GM21619 (cell line): ENCODE results near the gene ARL4C.

Experiments used
- ATAC-seq: cut with Tn5 transposase; IDR thresholded peaks from one replicate; pipeline ENCODE4 v1.9.1; 2021; ENCODE audit not compliant: unreplicated experiment

Gene ARL4C, protein sequence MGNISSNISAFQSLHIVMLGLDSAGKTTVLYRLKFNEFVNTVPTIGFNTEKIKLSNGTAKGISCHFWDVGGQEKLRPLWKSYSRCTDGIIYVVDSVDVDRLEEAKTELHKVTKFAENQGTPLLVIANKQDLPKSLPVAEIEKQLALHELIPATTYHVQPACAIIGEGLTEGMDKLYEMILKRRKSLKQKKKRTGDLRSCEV

DNA sequence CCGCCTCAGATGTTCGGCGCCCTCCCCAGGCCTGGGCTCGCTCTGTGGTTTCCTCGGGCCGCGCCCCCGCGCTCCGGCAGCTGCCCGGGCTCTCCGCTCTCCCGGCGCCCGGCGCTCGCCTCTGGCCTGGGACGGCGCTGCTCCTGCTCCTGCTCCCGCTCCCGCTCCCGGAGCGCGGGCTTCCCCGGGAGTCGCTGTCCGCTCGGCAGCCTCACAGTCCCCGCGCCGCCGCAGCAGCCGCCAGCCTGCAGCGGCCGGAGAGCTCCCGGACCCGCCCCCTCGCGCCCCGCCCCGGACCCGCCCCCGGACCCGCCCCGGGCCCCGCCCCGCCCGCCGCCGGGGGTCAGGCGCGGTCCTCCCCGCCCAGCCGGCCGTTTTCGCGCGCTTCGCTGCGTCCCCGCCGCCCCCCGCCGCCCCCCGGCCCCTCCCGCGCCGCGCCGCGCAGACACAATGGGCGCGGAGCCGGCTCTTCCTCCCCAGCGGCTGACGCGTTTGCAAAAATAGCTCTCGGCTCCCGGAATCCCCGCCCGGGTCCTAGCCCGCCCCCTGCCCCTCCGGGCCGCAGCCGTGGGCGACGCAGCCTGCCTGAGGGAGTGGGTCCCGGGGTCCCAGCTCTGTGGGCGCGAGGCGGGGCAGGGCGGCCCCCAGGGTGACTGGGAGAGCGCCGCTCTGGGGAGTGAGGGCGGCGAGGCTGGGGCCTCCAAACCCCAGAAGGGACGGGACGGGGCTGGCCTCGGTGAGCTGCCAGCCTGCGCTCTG lies at the start of gene ARL4C:
Gene ARL4C (minus strand): TSS at position 247 of the 759 bp plus-strand sequence. CDS start 495 bp downstream, outside the sequence.
- peak; percentile 52 for ATAC-seq

DNA sequence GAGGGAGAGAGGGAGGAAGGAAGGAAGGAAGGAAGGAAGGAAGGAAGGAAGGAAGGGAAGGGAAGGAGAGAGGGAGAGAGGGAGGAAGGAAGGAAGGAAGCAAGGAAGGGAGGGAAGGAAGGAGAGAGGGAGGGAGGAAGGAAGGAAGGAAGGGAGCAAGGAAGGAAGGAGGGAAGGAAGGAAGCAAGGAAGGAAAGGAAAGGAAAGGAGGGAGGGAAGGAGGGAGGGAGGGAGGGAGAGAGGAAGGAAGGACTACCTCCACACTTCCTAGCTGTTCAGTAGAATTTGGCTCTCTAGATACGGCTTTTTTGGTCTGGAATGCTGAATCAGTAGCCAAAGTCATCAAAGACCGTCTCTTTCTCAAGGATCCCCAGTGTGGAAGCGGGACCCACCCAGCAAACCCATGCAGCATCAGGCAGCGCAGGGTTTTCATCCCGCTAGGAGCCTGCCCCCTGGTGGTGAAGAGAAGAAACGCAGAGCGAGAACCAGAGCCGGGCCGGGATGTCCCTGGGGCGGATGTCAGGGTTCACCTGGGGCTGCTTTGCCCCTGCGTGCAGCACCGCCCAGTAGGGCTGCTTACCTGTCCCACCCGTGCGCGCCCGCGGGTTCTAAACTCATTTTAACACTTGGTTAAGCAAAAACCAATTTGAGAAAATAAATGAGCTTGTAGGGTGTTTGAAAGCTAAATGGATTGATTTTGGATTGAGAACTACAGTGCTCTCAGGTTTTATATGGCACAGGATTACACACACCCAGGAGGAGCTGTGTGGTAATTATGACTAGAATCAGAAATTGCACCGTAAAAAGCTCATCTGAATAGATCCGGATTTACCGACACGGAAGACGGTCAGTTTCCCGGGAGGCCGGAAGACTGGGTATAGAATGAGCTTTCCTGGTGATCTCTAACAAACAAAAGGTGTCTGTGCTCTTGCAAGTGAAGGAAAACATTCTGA lies 48.1 kb upstream of the ARL4C start:
- peak; percentile 65 for ATAC-seq

- no peak for ATAC-seq
Measured at GRCh38 chr2:234542742-234543141, 45.9 kb upstream of the ARL4C start.

- ATAC-seq = no peak
Measured at GRCh38 chr2:234537929-234538328, 41.0 kb upstream of the ARL4C start.

DNA sequence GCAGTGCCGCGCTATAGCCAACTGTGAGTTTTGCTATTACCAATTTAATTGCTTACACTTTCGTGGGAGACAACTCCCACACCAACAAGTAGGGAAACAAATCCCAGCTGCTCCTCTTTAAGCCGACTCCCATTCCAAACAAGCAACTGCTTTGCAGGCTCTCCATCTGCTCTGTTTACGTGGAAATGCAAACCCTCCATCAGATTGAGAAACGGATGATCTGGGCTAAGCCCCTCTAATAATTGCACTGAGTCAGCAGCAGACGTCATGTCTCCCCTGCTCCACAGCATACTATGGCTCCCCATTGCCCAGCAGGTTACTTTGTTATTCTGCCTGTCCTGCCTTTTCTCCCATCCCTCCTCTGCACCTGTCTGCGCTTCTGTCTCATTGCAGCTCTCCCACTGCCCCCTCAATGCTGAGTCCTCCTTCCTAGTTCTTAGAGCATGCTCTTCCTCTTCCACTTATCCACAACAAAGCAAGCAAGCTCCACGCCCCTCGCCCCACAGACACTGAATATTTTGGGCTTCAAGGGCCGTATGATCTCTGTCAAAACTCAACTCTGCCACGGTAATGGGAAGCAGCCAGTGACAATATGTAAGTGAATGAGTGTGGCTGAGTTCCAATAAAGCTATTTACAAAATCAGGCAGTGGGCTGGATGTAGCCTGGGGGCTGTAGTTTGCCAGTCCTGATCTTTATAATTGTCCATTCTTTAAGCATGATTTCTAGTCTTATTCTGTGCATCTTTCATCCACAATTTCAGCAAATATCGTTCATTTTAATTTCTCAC lies 39.5 kb upstream of the ARL4C start:
- no peak for ATAC-seq

GRCh38 chr2:234535464-234535863 lies 38.6 kb upstream of the ARL4C start:
- no peak for ATAC-seq

DNA sequence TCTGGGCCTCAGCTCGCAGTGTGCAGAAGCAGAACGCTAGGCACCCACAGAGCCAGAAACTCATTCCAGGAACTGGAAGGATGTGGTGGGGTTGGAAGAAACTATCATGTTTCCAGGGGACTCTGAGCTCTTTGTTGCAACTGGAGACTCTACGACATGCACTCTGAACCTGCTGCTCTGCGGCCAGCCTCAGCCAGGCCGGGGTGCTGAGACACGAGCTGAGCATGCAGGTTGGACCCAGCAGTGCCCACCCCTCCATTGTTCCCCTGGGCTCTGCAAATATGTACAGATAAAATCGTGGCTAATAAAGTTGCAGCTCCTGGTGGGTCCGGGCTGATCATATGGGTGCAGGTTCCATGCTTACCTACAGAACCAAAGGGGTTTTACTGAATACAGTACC lies 37.6 kb upstream of the ARL4C start:
- no peak for ATAC-seq

DNA sequence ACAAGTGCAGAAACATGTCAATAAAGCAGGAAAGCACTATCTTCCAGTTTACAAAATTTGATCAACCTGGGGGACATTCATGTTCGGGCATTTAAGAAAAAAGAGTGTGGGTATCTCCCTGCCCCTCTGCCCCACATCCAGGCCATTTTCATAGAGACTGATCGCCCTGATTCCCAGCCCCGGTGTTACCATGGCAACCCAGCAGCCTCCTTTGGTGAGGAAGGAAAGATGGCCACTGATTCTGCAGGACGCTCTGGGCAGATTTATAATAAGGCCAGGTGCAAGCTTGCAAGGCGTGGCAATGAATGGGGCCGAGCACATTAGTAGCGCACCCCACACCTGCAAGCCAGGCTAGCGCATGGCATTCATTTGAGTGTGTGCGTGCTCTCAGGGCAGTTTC lies 36.7 kb upstream of the ARL4C start:
- ATAC-seq = no peak

DNA sequence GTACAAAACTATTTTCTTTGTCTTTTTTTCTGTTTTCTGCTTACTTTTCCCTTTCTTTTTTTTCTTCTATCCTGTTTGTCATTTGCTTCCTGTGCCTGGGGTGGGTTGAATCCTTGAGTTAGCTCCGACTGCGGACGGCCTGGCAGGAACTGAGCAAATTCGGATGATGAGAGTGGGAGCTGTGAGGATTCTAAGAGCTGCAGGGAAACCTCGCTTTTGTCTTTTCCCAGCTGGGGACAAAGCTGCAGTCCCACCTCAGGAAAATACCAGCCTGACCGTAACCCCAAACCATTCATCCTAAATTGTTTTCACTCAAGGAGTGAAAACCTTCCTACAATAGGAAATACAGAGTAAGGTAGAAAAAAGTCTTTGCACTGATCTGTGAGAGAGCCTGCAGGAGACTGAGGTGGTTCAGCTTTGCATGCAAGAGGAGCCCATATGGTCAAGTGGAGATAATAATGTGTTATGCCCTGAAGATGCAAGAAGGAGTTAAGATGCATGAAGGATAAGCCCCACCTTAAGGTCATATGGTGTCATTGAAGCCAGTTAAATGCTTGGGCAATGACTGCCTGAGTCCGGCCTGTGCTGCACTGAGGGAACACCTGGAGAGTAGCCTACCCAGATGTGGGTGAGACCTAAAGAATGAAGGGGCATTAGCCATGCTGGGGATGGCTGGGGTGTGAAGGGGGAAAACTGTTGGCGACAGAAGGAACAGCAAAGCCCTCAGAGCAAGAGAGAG lies 31.7 kb upstream of the ARL4C start:
- ATAC-seq = no peak

DNA sequence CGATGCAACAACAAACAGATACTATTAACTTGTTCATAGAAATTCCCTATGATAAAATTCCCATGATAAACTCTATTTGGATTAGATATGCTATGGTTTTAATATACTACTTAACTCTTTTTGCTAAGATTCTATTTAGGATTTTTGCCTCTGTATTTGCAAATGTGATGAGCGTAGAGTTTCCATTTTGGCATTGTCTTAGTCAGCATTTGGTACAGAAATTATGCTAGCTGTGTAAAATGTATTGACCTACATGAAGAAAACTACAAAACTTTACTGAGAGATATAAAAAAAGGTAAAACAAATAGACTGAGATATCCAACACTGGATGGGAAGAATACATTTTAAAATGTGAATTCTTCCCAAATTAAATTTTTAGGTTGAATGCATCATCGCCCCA lies 29.8 kb upstream of the ARL4C start:
- ATAC-seq = no peak

GRCh38 chr2:234521536-234521935 lies 24.7 kb upstream of the ARL4C start:
- ATAC-seq = no peak

DNA sequence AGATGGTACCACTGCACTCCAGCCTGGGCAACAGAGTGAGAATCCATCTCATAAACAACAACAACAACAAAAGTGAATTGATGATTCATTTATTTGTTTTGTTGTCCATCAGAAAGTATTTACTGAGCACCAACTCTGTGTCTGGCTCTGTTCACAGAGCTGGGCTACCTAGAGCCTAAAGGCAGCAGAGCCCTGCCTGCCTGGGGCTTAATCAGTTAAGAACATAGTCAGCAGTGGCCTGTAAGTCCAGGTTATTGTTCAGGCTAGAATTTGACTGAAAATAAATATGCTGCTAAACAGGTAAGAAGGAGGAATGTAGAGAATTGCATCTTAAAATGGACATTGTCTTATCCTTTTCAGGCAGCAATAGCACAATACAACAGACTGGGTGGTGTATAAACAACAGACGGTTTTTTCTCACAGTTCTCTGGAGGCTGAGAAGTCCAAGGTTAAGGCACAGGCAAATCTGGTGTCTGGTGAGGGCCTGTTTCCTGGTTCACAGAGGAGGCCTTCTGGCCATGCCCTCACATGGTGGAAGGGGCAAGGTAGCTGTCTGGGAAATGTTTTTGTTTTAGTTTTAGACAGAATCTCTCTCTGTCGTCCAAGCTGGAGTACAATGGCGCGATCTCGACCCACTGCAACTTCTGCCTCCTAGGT lies 22.2 kb upstream of the ARL4C start:
- ATAC-seq = no peak

DNA sequence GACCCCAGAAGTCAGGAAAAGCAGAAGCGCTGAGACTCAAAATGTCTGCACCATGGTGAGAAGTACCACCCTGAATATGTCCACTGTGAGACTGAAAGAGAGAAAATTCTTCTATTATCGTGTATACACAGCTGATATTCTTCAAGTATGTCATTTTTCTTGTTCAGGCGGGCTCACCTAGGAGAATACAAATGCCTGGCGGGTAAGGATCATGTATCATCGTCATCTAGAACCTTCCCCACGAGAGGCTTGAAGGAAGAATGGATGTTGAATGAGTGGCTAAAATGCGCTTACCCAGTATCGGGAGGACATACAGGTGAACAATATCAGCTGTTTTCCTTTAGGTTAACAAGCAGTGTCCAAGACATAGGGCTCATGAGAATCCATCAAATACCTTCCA lies 21.1 kb upstream of the ARL4C start:
- no peak for ATAC-seq

DNA sequence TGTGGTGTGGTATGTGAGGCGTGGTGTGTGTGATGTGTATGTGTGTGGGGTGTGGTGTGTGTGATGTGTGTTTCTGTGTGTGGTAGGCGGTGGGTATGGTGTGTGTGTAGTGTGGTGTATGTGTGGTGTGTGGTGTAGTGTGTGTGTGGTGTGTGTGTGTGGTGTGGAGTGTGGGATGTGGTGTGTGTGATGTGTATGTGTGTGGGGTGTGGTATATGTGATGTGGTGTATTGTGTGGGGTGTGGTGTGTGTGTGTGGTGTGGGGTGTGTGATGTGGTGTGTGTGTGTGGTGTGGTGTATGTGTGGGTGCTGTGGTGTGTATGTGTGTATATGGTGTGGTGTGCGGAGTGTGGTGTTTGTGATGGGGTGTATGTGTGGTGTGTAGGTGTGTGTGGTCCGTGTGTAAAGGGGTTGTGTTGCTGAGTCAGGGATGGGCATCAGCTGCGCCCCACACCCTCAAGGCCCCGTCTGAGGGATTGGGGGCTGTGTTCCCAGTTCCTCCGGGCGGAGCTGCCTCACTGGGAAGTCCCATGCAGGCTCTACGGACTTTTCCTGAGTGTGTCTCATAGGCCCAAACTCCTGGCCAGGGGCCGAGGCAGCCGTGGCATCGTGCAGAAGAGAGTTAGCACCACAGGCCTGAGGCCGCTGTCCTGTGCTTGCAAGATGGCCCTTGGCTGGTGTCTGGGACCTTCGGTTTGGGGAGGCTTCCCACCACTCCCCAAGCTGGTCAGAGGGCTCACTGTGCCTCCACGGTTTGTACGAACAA lies 18.2 kb upstream of the ARL4C start:
- no peak for ATAC-seq

- ATAC-seq = no peak
Measured at GRCh38 chr2:234514099-234514498, 17.2 kb upstream of the ARL4C start.

DNA sequence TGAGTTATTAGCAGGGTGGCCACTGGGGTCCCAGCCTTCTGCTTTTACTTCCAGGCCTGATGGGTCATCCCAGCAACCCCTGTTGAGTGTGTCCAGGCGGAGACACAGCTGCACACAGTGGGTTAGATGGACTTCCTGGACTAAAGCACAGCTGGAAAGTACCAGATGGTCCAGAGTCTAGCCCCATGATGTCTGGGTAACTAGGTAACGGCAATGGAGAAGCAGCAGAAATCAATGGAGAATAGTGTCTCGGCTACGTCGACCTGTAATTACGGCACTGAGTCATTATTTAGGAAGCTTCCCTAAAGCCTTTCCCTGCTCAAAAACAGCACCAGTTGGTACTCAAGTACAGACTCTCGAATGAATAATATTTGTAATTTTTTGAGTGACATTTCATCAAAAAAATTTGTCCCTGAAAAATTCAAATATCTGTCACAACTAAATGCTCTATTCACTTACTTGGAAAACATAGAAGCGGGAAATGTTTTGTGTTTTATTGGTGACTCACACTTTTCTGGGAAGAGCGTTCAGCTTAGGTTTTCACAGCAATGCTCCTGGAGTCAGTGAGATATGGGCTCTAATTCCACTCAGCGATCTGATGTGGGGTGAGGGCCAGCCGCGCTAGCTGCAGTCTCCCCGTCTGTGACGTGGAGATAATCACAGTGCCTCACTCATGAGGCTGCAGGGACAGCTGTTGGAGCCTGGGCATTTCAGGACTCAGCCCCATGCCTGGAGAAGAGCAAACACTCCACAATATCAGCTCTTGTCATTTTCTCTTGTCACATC lies 16.2 kb upstream of the ARL4C start:
- ATAC-seq = no peak

GRCh38 chr2:234502919-234503285 lies 6.0 kb upstream of the ARL4C start:
- ATAC-seq = no peak

DNA sequence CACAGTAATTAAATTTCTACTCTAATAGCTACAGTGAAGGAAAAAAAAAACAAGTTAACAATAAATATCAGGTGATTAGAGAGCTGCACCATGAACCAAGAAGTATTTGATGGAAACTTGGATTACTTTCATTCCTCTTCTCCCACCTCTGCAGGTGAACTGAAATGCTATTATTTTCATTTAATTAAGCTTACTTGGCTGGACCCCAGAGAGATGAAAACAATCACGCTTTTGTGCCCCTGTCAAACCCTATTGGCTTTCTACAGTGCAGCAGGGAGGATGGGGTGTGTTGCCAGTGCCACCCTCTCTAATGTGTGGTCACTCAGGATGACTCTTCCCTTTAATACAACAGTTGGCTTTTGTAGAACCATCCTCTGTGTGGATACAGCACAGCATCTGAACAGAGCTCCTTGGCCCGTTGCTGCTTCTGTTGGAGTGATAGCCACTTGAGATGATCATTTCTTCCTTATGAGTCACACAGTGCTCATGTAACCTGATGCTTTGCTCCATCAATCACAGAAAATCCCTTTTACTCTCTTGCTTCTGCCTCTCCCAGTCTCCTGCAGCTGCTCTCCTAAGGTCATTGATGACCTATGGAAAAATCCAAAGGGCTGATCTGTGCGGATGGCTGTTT lies 5.5 kb upstream of the ARL4C start:
- ATAC-seq = no peak
